Subcutaneous adipose tissue (tissue), 4 donors: ENCODE results near the gene C1QL2. TPM values are rescaled to one million over a fixed set of nuclear protein-coding genes. Genes with fewer than 3 reads are reported as not detected.

Source experiments
- total RNA-seq, 4 donors: library from RNA; depleted of rRNA; stranded (reverse); fragments of >200 nt; gene quantifications; one replicate each; pipeline ENCODE4 v1.1.0, GENCODE V29; 2016
- TF ChIP-seq, protein P1 (sequence below): fragments of 450-650 bp; IDR thresholded peaks from one replicate; pipeline ENCODE4 v1.5.1; 2016; ENCODE audit warnings: low read depth, mild to moderate bottlenecking, control low read depth, antibody characterized with exemption, moderate library complexity

Gene C1QL2
- total RNA-seq, 4 donors from 2014 or later, result not detected

GRCh38 chr2:119119076-119119785 lies 39.3 kb downstream of the C1QL2 start:
- TF ChIP-seq, protein P1, sequence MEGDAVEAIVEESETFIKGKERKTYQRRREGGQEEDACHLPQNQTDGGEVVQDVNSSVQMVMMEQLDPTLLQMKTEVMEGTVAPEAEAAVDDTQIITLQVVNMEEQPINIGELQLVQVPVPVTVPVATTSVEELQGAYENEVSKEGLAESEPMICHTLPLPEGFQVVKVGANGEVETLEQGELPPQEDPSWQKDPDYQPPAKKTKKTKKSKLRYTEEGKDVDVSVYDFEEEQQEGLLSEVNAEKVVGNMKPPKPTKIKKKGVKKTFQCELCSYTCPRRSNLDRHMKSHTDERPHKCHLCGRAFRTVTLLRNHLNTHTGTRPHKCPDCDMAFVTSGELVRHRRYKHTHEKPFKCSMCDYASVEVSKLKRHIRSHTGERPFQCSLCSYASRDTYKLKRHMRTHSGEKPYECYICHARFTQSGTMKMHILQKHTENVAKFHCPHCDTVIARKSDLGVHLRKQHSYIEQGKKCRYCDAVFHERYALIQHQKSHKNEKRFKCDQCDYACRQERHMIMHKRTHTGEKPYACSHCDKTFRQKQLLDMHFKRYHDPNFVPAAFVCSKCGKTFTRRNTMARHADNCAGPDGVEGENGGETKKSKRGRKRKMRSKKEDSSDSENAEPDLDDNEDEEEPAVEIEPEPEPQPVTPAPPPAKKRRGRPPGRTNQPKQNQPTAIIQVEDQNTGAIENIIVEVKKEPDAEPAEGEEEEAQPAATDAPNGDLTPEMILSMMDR, result no peak

DNA sequence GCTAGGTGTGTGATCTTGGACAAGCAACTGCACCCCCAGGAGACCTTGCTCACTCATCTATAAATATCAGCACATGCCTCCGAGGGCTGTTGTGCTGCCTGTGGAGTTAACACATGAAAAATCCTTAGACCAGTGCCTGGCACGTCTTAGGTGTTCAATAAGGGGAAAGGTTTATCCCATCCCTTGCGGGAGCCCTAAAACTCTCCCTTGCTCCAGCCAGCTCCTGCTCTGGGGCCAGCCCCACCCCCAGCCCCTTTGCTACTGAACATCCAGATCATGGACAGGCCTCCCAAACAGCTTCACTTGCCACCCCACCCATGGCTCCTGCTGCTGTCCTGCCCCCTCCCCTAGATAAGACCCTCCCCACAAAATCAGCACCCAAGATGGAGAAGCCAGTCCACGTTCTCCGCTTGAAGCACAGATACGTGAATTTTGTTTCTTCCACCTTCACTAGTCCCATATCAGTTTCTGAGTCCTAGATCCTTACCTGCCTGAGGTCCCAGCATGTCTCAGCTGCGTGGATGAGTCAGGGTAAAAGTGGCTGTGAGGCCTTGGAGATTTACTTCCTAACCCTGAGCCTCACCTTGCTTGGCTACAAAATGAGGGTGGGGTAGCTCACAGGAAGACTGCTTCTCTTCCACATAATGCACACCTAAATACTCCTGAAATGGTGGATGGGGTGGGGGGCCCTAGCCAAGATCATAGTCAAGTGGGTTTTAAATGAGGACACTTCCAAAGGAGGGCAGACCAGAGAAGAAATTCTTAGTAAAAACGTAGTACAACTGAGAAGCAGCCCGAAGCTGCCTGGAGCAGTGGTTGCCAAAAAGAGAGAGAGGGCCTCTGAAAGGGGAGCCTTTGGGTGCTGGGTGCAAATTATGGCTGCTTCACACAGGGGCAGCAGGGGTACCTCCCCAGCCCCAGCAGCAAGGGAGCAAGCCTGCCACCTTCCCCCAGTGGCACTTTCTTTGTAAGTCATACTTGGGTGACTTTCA lies 40.4 kb downstream of the C1QL2 start:
- TF ChIP-seq, protein P1, result no peak

DNA sequence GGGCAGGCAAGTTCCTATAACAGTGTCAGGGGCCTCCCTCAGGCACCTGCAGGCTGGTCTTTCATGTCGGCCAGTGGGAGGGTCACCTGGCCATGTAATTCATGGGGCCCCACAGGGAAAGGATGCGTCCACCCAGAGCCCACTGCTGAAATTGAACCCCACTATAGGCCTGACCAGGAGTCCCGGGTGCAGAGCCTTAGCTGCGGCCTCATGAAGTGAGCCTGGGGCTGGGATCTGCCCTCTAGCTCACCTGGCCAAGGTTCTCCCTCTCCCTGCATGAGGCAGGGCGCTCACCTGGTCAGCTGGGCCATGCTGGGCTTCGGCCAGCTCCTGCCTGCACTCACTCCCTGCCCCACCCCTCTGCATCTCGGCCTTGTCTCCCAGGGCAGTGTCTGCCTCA lies 41.1 kb downstream of the C1QL2 start:
- TF ChIP-seq, protein P1, result no peak

DNA sequence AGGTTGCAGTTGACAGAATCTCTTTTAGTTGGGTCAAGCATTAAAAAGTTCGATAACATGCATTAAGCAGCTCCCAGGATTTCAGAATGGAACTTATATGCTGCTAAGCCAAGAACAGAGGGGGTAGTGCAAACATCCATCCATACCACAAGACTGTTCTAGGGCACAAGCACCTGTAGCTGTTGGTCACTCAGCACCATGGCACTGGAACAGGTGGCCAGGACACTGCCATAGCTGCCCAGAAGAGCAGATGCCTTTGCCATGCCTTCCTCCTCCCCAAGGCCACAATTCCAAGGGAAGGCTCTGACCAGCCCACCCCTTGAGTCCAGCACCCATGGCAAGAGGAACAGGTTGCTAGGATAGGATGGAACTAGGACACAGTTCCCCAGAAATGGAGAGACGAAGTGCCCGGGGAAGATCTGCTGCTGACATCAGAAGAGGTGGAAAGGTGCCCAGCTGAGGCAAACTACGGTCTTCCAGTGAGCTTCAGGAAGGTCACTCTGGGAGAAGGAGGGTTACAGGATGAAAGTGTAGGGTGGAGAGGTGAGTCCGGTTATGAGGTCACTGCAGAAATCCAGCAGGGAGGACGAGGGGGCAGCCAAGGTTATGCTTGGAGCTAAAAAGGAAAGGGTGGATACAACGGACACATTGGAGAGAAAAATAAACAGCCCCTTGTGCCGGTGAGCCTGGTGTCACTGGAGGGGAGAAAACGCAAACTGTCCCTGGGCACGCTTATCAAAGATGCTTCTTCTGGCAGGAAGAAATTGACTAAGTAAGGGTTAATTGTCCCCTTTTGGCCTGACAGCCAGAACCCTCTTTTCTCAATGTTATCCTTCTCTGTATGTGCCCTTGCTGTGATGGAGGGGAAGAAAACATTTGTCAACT lies 41.9 kb downstream of the C1QL2 start:
- TF ChIP-seq, protein P1, result no peak

GRCh38 chr2:119114266-119114665 lies 44.3 kb downstream of the C1QL2 start:
- TF ChIP-seq, protein P1, result no peak

DNA sequence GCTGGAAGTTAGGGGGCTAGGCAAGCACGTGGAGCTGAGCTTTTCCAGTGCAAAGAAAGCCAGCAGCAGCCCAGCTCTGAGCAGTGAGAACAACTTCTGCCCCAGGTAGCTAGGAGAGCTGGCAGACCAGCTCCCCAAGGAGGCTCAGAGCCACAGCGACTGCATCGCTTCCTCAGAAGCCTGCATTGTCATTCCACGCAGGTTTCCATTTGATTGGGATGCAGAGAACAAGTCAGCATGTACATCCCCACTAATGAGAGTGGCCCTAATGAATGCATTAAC lies 45.1 kb downstream of the C1QL2 start:
- TF ChIP-seq, protein P1, result no peak
